Kidney (tissue), 14 donors: ENCODE measurements around the gene CRTC3. TPM values are rescaled to one million over a fixed set of nuclear protein-coding genes. Genes with fewer than 3 reads are reported as not detected.
"Not testable (repeated sequence)": the region's sequence is repeated elsewhere in the genome, so short reads cannot be mapped to it uniquely, and the experiment has no call there.

ENCODE experiments used
- DNase-seq, 5 donors: peaks; one replicate each; pipeline ENCODE4 v3.0.0-alpha.2; 2013 to 2020
- FAIRE-seq: peaks from 2 replicates; lab custom pipeline; 2012; peaks lifted over from hg19 to GRCh38; lab: Jason Lieb, UNC
- H3K27ac ChIP-seq, 2 donors: one replicate each; pipeline ENCODE4 v1.7.0; 2013; ENCODE audit warnings: low read depth in 2 of 2, low read length in 2 of 2, inconsistent platforms in 1 of 2
- H3K27me3 ChIP-seq: one replicate; pipeline ENCODE4 v1.7.1; 2013; ENCODE audit warnings: low read length, inconsistent platforms; ENCODE audit not compliant: control insufficient read depth, insufficient read depth
- H3K36me3 ChIP-seq, 3 donors: one replicate each; pipeline versions ENCODE4 v1.7.0 to v1.7.1; 2013; ENCODE audit warnings: low read length in 3 of 3, control low read depth in 1 of 3, inconsistent platforms in 1 of 3; ENCODE audit not compliant: insufficient read depth in 3 of 3, control insufficient read depth in 2 of 3
- H3K4me1 ChIP-seq, 3 donors: one replicate each; pipeline versions ENCODE4 v1.7.0 to v1.7.1; 2013; ENCODE audit warnings: low read length in 3 of 3, inconsistent platforms in 1 of 3, low read depth in 1 of 3; ENCODE audit not compliant: control insufficient read depth in 2 of 3, insufficient read depth in 2 of 3
- H3K4me3 ChIP-seq, 3 donors: one replicate each; pipeline versions ENCODE4 v1.7.0 to v1.8.1; 2013; ENCODE audit warnings: low read length in 3 of 3, control low read depth in 1 of 3, inconsistent platforms in 1 of 3
- H3K9ac ChIP-seq, 3 donors: one replicate each; pipeline versions ENCODE4 v1.7.0 to v1.7.1; 2013; ENCODE audit warnings: low read length in 3 of 3, control low read depth in 1 of 3, inconsistent platforms in 1 of 3
- H3K9me3 ChIP-seq, 3 donors: one replicate each; pipeline versions ENCODE4 v1.7.0 to v1.7.1; 2013; ENCODE audit warnings: low read length in 3 of 3, control low read depth in 1 of 3, inconsistent platforms in 1 of 3; ENCODE audit not compliant: control insufficient read depth in 2 of 3, insufficient read depth in 1 of 3
- intact Hi-C: fragments of 100-400 bp; cut with DNase I; formaldehyde crosslinking; loops from one replicate; pipeline ENCODE4 v1.11.1; 2022
- polyA plus RNA-seq: library from polyadenylated mRNA; stranded (reverse); fragments of 350-450 nt; fragmentation: Illumina TruSeq; extraction: RNeasy Lipid Tissue Mini Kit (QIAGEN cat#74804); gene quantifications from one replicate; pipeline ENCODE4 v1.2.3, GENCODE V29; 2014; ENCODE audit warnings: low read depth, low replicate concordance; ENCODE audit not compliant: insufficient read depth
- total RNA-seq: library from RNA; stranded (reverse); fragmentation: NEBNext Ultra II Directional; extraction: Animal tissue kit (Norgen Biotek cat#: 25700); gene quantifications from one replicate; pipeline ENCODE4 v1.2.1, GENCODE V29; 2021
- TF ChIP-seq, protein P1 (sequence below): IDR thresholded peaks from 3 replicates; pipeline ENCODE4 v1.5.1; 2012; ENCODE audit warnings: mild to moderate bottlenecking, moderate library complexity, borderline replicate concordance; ENCODE audit not compliant: insufficient read depth; ENCODE audit errors: extremely low read depth
- donor health status: control.
- donor health status: control.
- donor health status: control.
- donor health status: control.
- donor health status: control.
- donor health status: DM: yes; HTN: yes; CAD: no.
- donor health status: Normal renal cell carcinoma (clear cell type).

Gene CRTC3
- total and polyA plus RNA-seq, 2 donors from 2014 or later = 9.2 to 49.0 TPM

DNA sequence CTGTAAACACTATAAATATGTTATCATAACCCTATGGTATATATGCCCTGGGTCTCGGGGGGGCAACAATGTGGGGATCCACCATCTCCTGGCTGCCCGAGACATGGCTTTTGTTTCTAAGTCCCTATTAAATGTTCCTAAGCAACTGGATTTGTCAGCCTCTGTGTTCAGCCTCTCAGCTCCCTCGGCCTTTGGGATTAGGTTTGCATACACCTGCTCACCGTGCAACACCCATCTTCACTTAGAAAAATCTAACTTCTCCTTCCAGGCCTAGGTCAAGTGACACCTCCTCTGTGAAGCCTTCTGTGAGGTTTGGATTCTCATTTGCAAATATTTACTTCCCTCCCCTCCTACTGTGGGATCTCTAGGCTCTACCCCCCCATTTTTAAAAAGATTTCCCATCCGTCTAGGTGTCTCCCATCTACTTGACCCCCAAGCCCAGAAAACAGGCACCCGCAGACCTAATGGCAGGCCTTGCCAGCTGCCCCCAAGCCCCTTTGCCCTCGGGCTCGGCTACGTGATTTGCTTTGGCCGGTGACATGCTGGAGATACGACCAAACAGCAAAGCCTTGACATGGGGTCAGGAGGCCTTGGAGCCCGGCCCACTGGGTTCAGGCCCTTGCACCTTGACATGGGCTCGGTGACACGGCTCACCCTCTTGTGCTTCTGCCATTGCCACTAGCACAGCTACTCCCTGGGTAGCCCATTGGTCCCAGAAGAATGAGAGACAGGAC lies 121.4 kb downstream of the CRTC3 start:
- peak in 1 of 5 donors; percentile 66 for DNase-seq
- no peak for FAIRE-seq
- H3K36me3 ChIP-seq = no peaks in the 10 kb centered on the region
- H3K9me3 ChIP-seq = no peaks in the 10 kb centered on the region
- H3K27ac ChIP-seq = no peak overlapping the region
- TF ChIP-seq, protein P1, sequence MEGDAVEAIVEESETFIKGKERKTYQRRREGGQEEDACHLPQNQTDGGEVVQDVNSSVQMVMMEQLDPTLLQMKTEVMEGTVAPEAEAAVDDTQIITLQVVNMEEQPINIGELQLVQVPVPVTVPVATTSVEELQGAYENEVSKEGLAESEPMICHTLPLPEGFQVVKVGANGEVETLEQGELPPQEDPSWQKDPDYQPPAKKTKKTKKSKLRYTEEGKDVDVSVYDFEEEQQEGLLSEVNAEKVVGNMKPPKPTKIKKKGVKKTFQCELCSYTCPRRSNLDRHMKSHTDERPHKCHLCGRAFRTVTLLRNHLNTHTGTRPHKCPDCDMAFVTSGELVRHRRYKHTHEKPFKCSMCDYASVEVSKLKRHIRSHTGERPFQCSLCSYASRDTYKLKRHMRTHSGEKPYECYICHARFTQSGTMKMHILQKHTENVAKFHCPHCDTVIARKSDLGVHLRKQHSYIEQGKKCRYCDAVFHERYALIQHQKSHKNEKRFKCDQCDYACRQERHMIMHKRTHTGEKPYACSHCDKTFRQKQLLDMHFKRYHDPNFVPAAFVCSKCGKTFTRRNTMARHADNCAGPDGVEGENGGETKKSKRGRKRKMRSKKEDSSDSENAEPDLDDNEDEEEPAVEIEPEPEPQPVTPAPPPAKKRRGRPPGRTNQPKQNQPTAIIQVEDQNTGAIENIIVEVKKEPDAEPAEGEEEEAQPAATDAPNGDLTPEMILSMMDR = no peak
- H3K27me3 ChIP-seq = no peaks in the 10 kb centered on the region
- no peak overlapping the region for H3K4me3 ChIP-seq
- H3K4me1 ChIP-seq = peaks cover 3 to 5% (median 3%) of the 10 kb centered on the region in 3 donors
- intact Hi-C loops = no loop called here
- no peak overlapping the region for H3K9ac ChIP-seq

DNA sequence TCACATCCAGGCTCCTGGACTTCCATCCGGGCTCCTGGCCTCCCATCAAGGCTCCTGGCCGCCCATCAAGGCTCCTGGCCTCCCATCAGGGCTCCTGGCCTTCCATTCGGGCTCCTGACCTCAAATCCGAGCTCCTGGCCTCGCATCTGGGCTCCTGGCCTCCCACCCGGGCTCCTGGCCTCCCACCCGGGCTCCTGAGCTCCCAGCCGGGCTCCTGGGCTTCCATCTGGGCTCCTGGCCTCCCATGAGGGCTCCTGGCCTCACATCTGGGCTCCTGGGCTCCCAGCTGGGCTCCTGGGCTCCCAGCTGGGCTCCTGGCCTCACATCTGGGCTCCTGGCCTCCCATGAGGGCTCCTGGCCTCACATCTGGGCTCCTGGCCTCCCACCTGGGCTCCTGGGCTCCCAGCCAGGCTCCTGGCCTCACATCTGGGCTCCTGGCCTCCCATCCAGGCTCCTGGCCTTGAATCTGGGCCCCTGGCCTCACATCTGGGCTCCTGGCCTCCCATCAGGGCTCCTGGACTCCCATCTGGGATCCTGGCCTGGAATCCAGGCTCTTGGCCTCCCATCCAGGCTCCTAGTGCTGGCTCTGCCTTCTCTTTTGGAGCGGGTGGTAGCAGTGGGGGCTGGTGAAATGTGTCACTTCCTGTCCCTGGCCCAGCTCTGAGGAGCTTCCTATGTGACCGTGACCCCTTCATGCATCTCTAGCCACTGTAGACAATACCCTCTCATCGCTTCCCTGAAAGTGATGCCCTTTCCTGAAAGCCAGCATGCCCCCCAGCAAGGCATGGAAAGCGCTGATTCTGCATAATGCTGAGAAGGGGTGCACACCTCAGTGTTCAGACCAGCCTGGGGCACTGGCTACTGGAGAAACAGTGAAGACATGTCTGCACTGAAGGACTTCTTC lies 124.8 kb downstream of the CRTC3 start:
- Histone ChIP-seq H3K9me3 (no peaks in the 10 kb centered on the region), H3K27me3 (no peaks in the 10 kb centered on the region), H3K9ac (no peak overlapping the region), H3K27ac (no peak overlapping the region), H3K4me1 (no peaks in the 10 kb centered on the region), H3K4me3 (no peak overlapping the region), H3K36me3 (no peaks in the 10 kb centered on the region)
- DNase-seq = peak in 1 of 5 donors; percentile 61
- TF ChIP-seq, protein P1 = no peak
- FAIRE-seq = no peak
- intact Hi-C loops = no loop called here

DNA sequence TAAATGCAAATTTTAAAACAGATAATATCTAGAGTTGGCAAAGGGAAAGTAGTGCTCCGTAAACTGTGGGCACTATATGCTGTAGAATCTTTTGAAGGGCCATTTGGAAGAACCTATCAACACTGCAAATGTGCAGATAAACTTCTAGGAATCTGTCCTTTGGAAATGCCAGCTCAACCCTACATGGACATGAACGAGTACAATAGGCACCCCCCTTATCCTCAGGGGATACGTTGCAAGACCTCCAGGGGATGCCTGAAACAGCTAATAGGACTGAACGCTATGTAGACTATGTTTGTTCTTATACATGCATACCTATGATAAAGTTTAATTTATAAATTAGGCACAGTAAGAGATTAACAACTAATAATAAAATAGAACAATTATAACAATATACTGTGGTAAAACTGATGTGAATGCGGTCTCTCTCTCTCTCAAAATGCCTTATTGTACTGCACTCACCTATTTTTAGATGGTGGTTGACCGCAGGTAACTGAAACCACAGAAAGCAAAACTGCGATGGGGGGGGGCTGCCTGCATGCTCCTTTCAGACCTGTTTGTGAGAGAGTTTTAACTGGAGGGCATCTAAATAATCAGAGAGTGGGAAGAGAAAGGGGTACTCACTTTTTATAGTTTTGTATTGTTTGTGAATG lies 127.9 kb downstream of the CRTC3 start:
- H3K9ac ChIP-seq, intact Hi-C loops, FAIRE-seq: not testable (repeated sequence)

More for the DNA sequence above, 127.9 kb downstream of the CRTC3 start:
- peak in 1 of 5 donors; percentile 7 for DNase-seq
- H3K27me3 ChIP-seq, H3K4me3 ChIP-seq, H3K4me1 ChIP-seq, H3K27ac ChIP-seq, H3K36me3 ChIP-seq, H3K9me3 ChIP-seq: not testable (repeated sequence)
